AG04450 (cell line): ENCODE data around the gene CYP20A1. TPM values are rescaled to one million over a fixed set of nuclear protein-coding genes. Genes with fewer than 3 reads are reported as not detected.
A peak's percentile ranks its signal among the peaks of the same experiment; 100 is the strongest.
"Not testable (repeated sequence)": the region's sequence is repeated elsewhere in the genome, so short reads cannot be mapped to it uniquely, and the experiment has no call there.

Experiments used
- CTCF ChIA-PET: fragments of 300-600, 350-600 bp; formaldehyde crosslinking; extraction: SDS; loops from one replicate; lab custom pipeline; 2022; ENCODE audit warnings: antibody characterized with exemption, inconsistent platforms; lab: Charles Lee
- POLR2A ChIA-PET: fragments of 350-600 bp; formaldehyde crosslinking; extraction: SDS; loops from one replicate; lab custom pipeline; 2021; ENCODE audit warnings: antibody characterized with exemption, inconsistent platforms; lab: Yijun Ruan, JAX
- DNase-seq: peaks from one replicate; pipeline ENCODE4 v3.0.0-alpha.2; 2011; ENCODE audit warnings: low read depth, low spot score
- H3K27ac ChIP-seq: one replicate; pipeline ENCODE4 v1.5.1; 2012; ENCODE audit warnings: low read depth, low read length, control low read depth
- H3K27me3 ChIP-seq: one replicate; pipeline ENCODE4 v1.6.0; 2012; ENCODE audit warnings: low read length; ENCODE audit not compliant: control insufficient read depth, insufficient read depth
- H3K4me3 ChIP-seq: 2 replicates; pipeline ENCODE4 v1.5.1; 2011; ENCODE audit warnings: mild to moderate bottlenecking, low read depth, low read length, control low read depth
- H3K9me3 ChIP-seq: 2 replicates; pipeline ENCODE4 v1.5.1; 2012; ENCODE audit warnings: low read length; ENCODE audit not compliant: control insufficient read depth, insufficient read depth
- CTCF ChIP-seq: IDR thresholded peaks from 2 replicates; pipeline ENCODE4 v1.5.1; 2011; ENCODE audit warnings: low read depth, low read length, control low read depth, inconsistent platforms
- polyA plus RNA-seq: library from polyadenylated mRNA; depleted of rRNA; stranded (reverse); fragments of >200 nt; gene quantifications from 2 replicates; pipeline ENCODE4 v1.2.3, GENCODE V29; 2011

CYP20A1 gene
- polyA plus RNA-seq, 1 experiment = 17.8 TPM

- Histone ChIP-seq H3K9me3 (no peaks in the 10 kb centered on the region), H3K27ac (no peak overlapping the region), H3K27me3 (no peaks in the 10 kb centered on the region), H3K4me3 (peak overlapping the region; percentile 64; the same call in 1 of the 2 replicates)
- no peak for DNase-seq
- TF ChIP-seq CTCF = no peak
- ChIA-PET CTCF (interaction anchor here (0.6 to 1.5 kb wide), 4 partner anchors 105 to 483 kb away, joined by 3 to 9 read pairs (median 4); no protein-coding TSS in a partner anchor), POLR2A (interaction anchor here (0.5 to 0.9 kb wide), 4 partner anchors 77 to 696 kb away, joined by 5 to 8 read pairs (median 6); no protein-coding TSS in a partner anchor)
These were observed 91.6 kb downstream of the CYP20A1 start for GRCh38 chr2:203330434-203330833.

GRCh38 chr2:203338322-203338721, 99.5 kb downstream of the CYP20A1 start:
- ChIA-PET CTCF (interaction anchor here (1.0 kb wide), 1 partner anchor 52 kb away, joined by 5 read pairs; no protein-coding TSS in a partner anchor), POLR2A (no interaction called here)
- no peaks in the 10 kb centered on the region for H3K9me3 ChIP-seq
- H3K4me3 ChIP-seq = no peak overlapping the region
- H3K27ac ChIP-seq = no peak overlapping the region
- no peak for TF ChIP-seq CTCF
- H3K27me3 ChIP-seq = no peaks in the 10 kb centered on the region
- no peak for DNase-seq

GRCh38 chr2:203340791-203341487, 102.1 kb downstream of the CYP20A1 start:
- H3K4me3 ChIP-seq = no peak overlapping the region
- H3K9me3 ChIP-seq = no peaks in the 10 kb centered on the region
- no peak for TF ChIP-seq CTCF
- H3K27me3 ChIP-seq = no peaks in the 10 kb centered on the region
- POLR2A ChIA-PET = no interaction called here
- no peak for DNase-seq
- CTCF ChIA-PET = no interaction called here
- no peak overlapping the region for H3K27ac ChIP-seq

GRCh38 chr2:203341741-203342310, 103.0 kb downstream of the CYP20A1 start:
- no peak for TF ChIP-seq CTCF
- no peaks in the 10 kb centered on the region for H3K9me3 ChIP-seq
- ChIA-PET POLR2A (no interaction called here), CTCF (no interaction called here)
- no peak overlapping the region for H3K4me3 ChIP-seq
- H3K27me3 ChIP-seq = no peaks in the 10 kb centered on the region
- no peak for DNase-seq
- no peak overlapping the region for H3K27ac ChIP-seq

GRCh38 chr2:203342374-203342773, 103.6 kb downstream of the CYP20A1 start:
- H3K27ac ChIP-seq, DNase-seq, CTCF ChIA-PET, H3K4me3 ChIP-seq, H3K9me3 ChIP-seq, POLR2A ChIA-PET, H3K27me3 ChIP-seq: not testable (repeated sequence)
